CD14-positive monocyte (primary cell): ENCODE data around the gene SLC4A4. TPM values are rescaled to one million over a fixed set of nuclear protein-coding genes. Genes with fewer than 3 reads are reported as not detected.

Experiments used
- DNase-seq, 3 donors: peaks; one replicate each; pipeline ENCODE4 v3.0.0-alpha.2; 2011 to 2022
- H2AFZ ChIP-seq: 2 replicates; pipeline ENCODE4 v1.6.0; 2012; ENCODE audit warnings: mild to moderate bottlenecking, low read depth, low read length, inconsistent platforms; ENCODE audit not compliant: insufficient read depth, poor library complexity, severe bottlenecking
- H3K27ac ChIP-seq, 2 donors: 1 replicate in 1 of 2; 2 replicates in 1 of 2; pipeline ENCODE4 v1.5.1; 2012 to 2013; ENCODE audit warnings: low read length in 2 of 2, control low read depth in 1 of 2, inconsistent platforms in 1 of 2, low read depth in 1 of 2, mild to moderate bottlenecking in 1 of 2
- H3K27me3 ChIP-seq, 2 donors: one replicate each; pipeline versions ENCODE4 v1.6.0 to v1.6.1; 2011 to 2013; ENCODE audit warnings: low read length in 2 of 2; ENCODE audit not compliant: control insufficient read depth in 2 of 2, insufficient read depth in 2 of 2
- H3K36me3 ChIP-seq, 2 donors: replicated peaks in 1 of 2; 1 replicate in 1 of 2; 2 replicates in 1 of 2; pipeline versions ENCODE4 v1.5.1 to v1.6.1; 2012 to 2013; ENCODE audit warnings: low read length in 2 of 2, control low read depth in 1 of 2, inconsistent platforms in 1 of 2, mild to moderate bottlenecking in 1 of 2; ENCODE audit not compliant: insufficient read depth in 2 of 2, control insufficient read depth in 1 of 2
- H3K4me1 ChIP-seq, 2 donors: 1 replicate in 1 of 2; 2 replicates in 1 of 2; pipeline versions ENCODE4 v1.5.1 to v1.6.1; 2012 to 2013; ENCODE audit warnings: low read length in 2 of 2, control low read depth in 1 of 2, inconsistent platforms in 1 of 2, mild to moderate bottlenecking in 1 of 2, moderate library complexity in 1 of 2; ENCODE audit not compliant: insufficient read depth in 2 of 2, control insufficient read depth in 1 of 2
- H3K4me2 ChIP-seq: replicated peaks from 2 replicates; pipeline ENCODE3; 2012; ENCODE audit warnings: low read length, moderate library complexity, mild to moderate bottlenecking; ENCODE audit not compliant: poor library complexity, severe bottlenecking; ENCODE audit errors: extremely low read depth
- H3K4me3 ChIP-seq, 3 experiments: fragments of 200-600 bp in 1 of 3; sonication (generic) in 1 of 3; replicated peaks in 1 of 3; 1 replicate in 2 of 3; 2 replicates in 1 of 3; pipeline ENCODE4 v1.5.1; 2011 to 2013; ENCODE audit warnings: low read length in 3 of 3, mild to moderate bottlenecking in 3 of 3, control low read depth in 2 of 3, low read depth in 2 of 3, inconsistent platforms in 1 of 3, moderate library complexity in 1 of 3
- H3K79me2 ChIP-seq: 2 replicates; pipeline ENCODE4 v1.6.0; 2012; ENCODE audit warnings: mild to moderate bottlenecking, control low read depth, inconsistent platforms, low read length, moderate library complexity; ENCODE audit not compliant: insufficient read depth
- H3K9ac ChIP-seq: 2 replicates; pipeline ENCODE4 v1.6.0; 2017; ENCODE audit warnings: low read length, mild to moderate bottlenecking; ENCODE audit not compliant: insufficient read depth, poor library complexity, severe bottlenecking
- H3K9me3 ChIP-seq, 2 donors: replicated peaks in 1 of 2; 1 replicate in 1 of 2; 2 replicates in 1 of 2; pipeline versions ENCODE4 v1.5.1 to v1.6.1; 2012 to 2013; ENCODE audit warnings: low read length in 2 of 2, control low read depth in 1 of 2; ENCODE audit not compliant: control insufficient read depth in 1 of 2, insufficient read depth in 1 of 2
- H4K20me1 ChIP-seq: 2 replicates; pipeline ENCODE4 v1.6.0; 2012; ENCODE audit warnings: mild to moderate bottlenecking, low read length, control low read depth, moderate library complexity; ENCODE audit not compliant: insufficient read depth
- H3K27ac Mint-ChIP-seq, 7 donors: one replicate each; pipeline ENCODE4 v1.8.0; 2020; ENCODE audit warnings: mild to moderate bottlenecking in 7 of 7, mixed read lengths in 7 of 7, moderate library complexity in 6 of 7, inconsistent platforms in 2 of 7
- H3K27me3 Mint-ChIP-seq, 3 donors: one replicate each; pipeline ENCODE4 v1.8.0; 2021 to 2022; ENCODE audit warnings: low read depth in 3 of 3, mild to moderate bottlenecking in 3 of 3, mixed read lengths in 3 of 3, moderate library complexity in 3 of 3, inconsistent platforms in 1 of 3
- H3K36me3 Mint-ChIP-seq, 2 donors: one replicate each; pipeline ENCODE4 v1.8.0; 2020; ENCODE audit warnings: mixed read lengths in 2 of 2, inconsistent platforms in 1 of 2, mild to moderate bottlenecking in 1 of 2
- H3K4me1 Mint-ChIP-seq: one replicate; pipeline ENCODE4 v1.8.0; 2020; ENCODE audit warnings: mild to moderate bottlenecking, mixed read lengths
- H3K4me3 Mint-ChIP-seq, 2 donors: one replicate each; pipeline ENCODE4 v1.8.0; 2020; ENCODE audit warnings: mild to moderate bottlenecking in 2 of 2, mixed read lengths in 2 of 2, moderate library complexity in 1 of 2
- H3K9me3 Mint-ChIP-seq, 7 donors: one replicate each; pipeline ENCODE4 v1.8.0; 2020 to 2022; ENCODE audit warnings: mixed read lengths in 7 of 7, mild to moderate bottlenecking in 6 of 7, moderate library complexity in 6 of 7, inconsistent platforms in 2 of 7
- WGBS: methylation state at CpG from one replicate; pipeline ENCODE4 v1.1.5; 2013; ENCODE audit warnings: missing lambda C conversion rate; ENCODE audit not compliant: insufficient coverage; 5-methylcytosine and 5-hydroxymethylcytosine counted together
- intact Hi-C, 2 donors: fragments of 100-400 bp; cut with micrococcal nuclease; formaldehyde crosslinking; loops; one replicate each; pipeline versions ENCODE4 v1.15.0 to v1.15.1; 2023
- polyA plus RNA-seq, 3 donors: library from polyadenylated mRNA; depleted of rRNA in 1 of 3; unstranded in 2 of 3; stranded (reverse) in 1 of 3; fragments of 300-500 nt in 2 of 3; fragments of >200 nt in 1 of 3; fragmentation: Illumina TruSeq in 2 of 3; gene quantifications; 1 replicate in 2 of 3; 2 replicates in 1 of 3; pipeline ENCODE4 v1.2.3, GENCODE V29; 2012 to 2021
- TF ChIP-seq, protein P1 (sequence below): fragments of 200-600 bp; IDR thresholded peaks from one replicate; pipeline ENCODE4 v1.8.0; 2022; ENCODE audit warnings: antibody characterized with exemption, mild to moderate bottlenecking

SLC4A4 gene
- polyA plus RNA-seq, 3 donors: 0.03 TPM; not detected in 2

DNA sequence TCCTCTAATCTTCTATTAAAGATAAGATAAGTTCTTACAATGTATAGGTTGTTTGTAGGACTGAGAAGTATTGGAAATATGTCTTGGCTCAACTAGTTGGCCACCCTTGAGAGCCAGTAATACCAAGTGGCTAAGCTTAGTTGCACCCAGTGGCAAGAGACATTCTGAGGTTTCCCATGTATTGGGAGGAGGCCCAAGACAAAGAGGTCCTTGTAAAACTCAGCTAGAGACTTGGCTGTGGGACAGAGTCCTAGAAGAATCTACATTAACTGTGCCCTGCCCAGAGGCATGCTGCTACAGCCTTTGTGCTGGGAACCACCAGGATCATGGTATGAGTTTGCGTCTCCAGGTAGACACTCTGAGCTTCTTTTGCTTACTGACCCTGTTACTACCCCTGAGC is 41.9 kb upstream of the SLC4A4 start:
- no peaks in the 10 kb centered on the region for H3K36me3 ChIP-seq
- Mint-ChIP-seq H3K36me3 (no peaks in the 10 kb centered on the region), H3K4me3 (no peak overlapping the region), H3K9me3 (peaks cover 0 to 3% (median 0%) of the 10 kb centered on the region in 7 donors), H3K27ac (no peak overlapping the region), H3K4me1 (peaks cover 4% of the 10 kb centered on the region), H3K27me3 (peaks cover 0 to 6% (median 1%) of the 10 kb centered on the region in 3 donors)
- no peak for DNase-seq
- no peak overlapping the region for H2AFZ ChIP-seq
- H3K4me1 ChIP-seq: peaks cover 3 to 6% of the 10 kb centered on the region in 2 donors
- H3K27ac ChIP-seq: no peak overlapping the region
- H3K4me3 ChIP-seq: no peak overlapping the region
- no peaks in the 10 kb centered on the region for H3K27me3 ChIP-seq
- H3K4me2 ChIP-seq: no peak overlapping the region
- intact Hi-C loops: no loop called here
- no peaks in the 10 kb centered on the region for H3K9me3 ChIP-seq
- no peaks in the 10 kb centered on the region for H4K20me1 ChIP-seq
- no peak overlapping the region for H3K9ac ChIP-seq
- 100% methylated on average over 1 of the region's 1 CpG for WGBS
- H3K79me2 ChIP-seq: no peaks in the 10 kb centered on the region
- TF ChIP-seq, protein P1, sequence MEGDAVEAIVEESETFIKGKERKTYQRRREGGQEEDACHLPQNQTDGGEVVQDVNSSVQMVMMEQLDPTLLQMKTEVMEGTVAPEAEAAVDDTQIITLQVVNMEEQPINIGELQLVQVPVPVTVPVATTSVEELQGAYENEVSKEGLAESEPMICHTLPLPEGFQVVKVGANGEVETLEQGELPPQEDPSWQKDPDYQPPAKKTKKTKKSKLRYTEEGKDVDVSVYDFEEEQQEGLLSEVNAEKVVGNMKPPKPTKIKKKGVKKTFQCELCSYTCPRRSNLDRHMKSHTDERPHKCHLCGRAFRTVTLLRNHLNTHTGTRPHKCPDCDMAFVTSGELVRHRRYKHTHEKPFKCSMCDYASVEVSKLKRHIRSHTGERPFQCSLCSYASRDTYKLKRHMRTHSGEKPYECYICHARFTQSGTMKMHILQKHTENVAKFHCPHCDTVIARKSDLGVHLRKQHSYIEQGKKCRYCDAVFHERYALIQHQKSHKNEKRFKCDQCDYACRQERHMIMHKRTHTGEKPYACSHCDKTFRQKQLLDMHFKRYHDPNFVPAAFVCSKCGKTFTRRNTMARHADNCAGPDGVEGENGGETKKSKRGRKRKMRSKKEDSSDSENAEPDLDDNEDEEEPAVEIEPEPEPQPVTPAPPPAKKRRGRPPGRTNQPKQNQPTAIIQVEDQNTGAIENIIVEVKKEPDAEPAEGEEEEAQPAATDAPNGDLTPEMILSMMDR: no peak

- H3K9me3 ChIP-seq: no peaks in the 10 kb centered on the region
- TF ChIP-seq, protein P1: no peak
- H3K4me1 ChIP-seq: no peaks in the 10 kb centered on the region
- no peak overlapping the region for H3K9ac ChIP-seq
- no peak overlapping the region for H3K4me3 ChIP-seq
- no peaks in the 10 kb centered on the region for H3K36me3 Mint-ChIP-seq
- no peaks in the 10 kb centered on the region for H3K4me1 Mint-ChIP-seq
- H3K9me3 Mint-ChIP-seq: peaks cover 0 to 3% (median 0%) of the 10 kb centered on the region in 7 donors
- no peaks in the 10 kb centered on the region for H3K79me2 ChIP-seq
- WGBS: 93% methylated on average over 8 of the region's 8 CpGs
- H3K27me3 ChIP-seq: no peaks in the 10 kb centered on the region
- no peaks in the 10 kb centered on the region for H3K36me3 ChIP-seq
- no peak overlapping the region for H3K27ac ChIP-seq
- no peak overlapping the region for H3K4me2 ChIP-seq
- H4K20me1 ChIP-seq: no peaks in the 10 kb centered on the region
- intact Hi-C loops: no loop called here
- DNase-seq: no peak
- H2AFZ ChIP-seq: no peak overlapping the region
- H3K27me3 Mint-ChIP-seq: peaks cover 0 to 6% (median 2%) of the 10 kb centered on the region in 3 donors
- peak overlapping the region in 2 of 7 donors; percentile 1 to 61 for H3K27ac Mint-ChIP-seq
- no peak overlapping the region for H3K4me3 Mint-ChIP-seq
These were observed 38.5 kb upstream of the SLC4A4 start for GRCh38 chr4:71300362-71300761.
